PC-3 (cell line): Measurements from ENCODE around the gene CPZ.

Experiments used
- EZH2phosphoT487 ChIP-seq: fragments of 300-600 bp; sonication (generic); IDR thresholded peaks from 2 replicates; pipeline ENCODE4 v1.6.1; 2018; ENCODE audit warnings: mild to moderate bottlenecking, antibody characterized with exemption, low read length, borderline replicate concordance
- TF ChIP-seq, protein P1 (sequence below): fragments of 300-600 bp; sonication (generic); conservative IDR thresholded peaks from 2 replicates; pipeline ENCODE4 v1.5.1; 2017; ENCODE audit warnings: antibody characterized with exemption, low read depth, mild to moderate bottlenecking, low read length

DNA sequence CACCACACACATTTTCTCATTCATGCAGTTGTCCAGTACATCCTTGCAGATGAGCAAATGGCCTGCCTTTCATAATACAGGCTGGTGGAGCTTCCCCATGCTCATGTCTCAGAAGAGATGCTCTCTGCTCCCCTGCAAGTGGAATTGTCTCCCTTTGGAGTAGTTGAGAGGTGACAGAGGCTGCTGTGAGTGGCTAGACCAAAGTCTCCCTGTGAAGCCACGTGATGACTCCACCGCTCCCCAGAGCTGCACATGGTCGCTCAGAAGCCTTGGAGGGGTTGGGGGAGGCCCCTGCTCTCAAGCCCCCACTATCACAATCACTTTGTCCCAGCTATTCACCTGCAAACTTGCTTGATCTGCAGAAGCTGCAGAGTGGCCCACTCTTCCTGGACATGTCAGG is 13.8 kb upstream of the CPZ start:
- TF ChIP-seq EZH2phosphoT487 = no peak
- TF ChIP-seq, protein P1, sequence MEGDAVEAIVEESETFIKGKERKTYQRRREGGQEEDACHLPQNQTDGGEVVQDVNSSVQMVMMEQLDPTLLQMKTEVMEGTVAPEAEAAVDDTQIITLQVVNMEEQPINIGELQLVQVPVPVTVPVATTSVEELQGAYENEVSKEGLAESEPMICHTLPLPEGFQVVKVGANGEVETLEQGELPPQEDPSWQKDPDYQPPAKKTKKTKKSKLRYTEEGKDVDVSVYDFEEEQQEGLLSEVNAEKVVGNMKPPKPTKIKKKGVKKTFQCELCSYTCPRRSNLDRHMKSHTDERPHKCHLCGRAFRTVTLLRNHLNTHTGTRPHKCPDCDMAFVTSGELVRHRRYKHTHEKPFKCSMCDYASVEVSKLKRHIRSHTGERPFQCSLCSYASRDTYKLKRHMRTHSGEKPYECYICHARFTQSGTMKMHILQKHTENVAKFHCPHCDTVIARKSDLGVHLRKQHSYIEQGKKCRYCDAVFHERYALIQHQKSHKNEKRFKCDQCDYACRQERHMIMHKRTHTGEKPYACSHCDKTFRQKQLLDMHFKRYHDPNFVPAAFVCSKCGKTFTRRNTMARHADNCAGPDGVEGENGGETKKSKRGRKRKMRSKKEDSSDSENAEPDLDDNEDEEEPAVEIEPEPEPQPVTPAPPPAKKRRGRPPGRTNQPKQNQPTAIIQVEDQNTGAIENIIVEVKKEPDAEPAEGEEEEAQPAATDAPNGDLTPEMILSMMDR = no peak
